IgD-negative memory B cell (primary cell): ENCODE measurements around the gene SLC6A12. TPM values are rescaled to one million over a fixed set of nuclear protein-coding genes. Genes with fewer than 3 reads are reported as not detected.
A peak's percentile ranks its signal among the peaks of the same experiment; 100 is the strongest.

Experiments used
- H3K27ac Mint-ChIP-seq, 3 donors: one replicate each; pipeline ENCODE4 v1.8.0; 2020 to 2022; ENCODE audit warnings: mild to moderate bottlenecking in 3 of 3, mixed read lengths in 3 of 3, moderate library complexity in 1 of 3
- H3K27me3 Mint-ChIP-seq: one replicate; pipeline ENCODE4 v1.8.0; 2021; ENCODE audit warnings: mixed read lengths
- H3K36me3 Mint-ChIP-seq: one replicate; pipeline ENCODE4 v1.8.0; 2020; ENCODE audit warnings: mild to moderate bottlenecking, mixed read lengths
- H3K4me1 Mint-ChIP-seq, 3 donors: one replicate each; pipeline ENCODE4 v1.8.0; 2020 to 2022; ENCODE audit warnings: mixed read lengths in 3 of 3, mild to moderate bottlenecking in 1 of 3
- H3K4me3 Mint-ChIP-seq, 4 donors: one replicate each; pipeline ENCODE4 v1.8.0; 2020 to 2022; ENCODE audit warnings: mild to moderate bottlenecking in 4 of 4, mixed read lengths in 4 of 4, moderate library complexity in 3 of 4
- H3K9me3 Mint-ChIP-seq, 3 donors: one replicate each; pipeline ENCODE4 v1.8.0; 2020 to 2021; ENCODE audit warnings: mixed read lengths in 3 of 3, mild to moderate bottlenecking in 1 of 3
- polyA plus RNA-seq: library from polyadenylated mRNA; unstranded; fragments of 300-500 nt; fragmentation: Illumina TruSeq; gene quantifications from one replicate; pipeline ENCODE4 v1.2.3, GENCODE V29; 2021

Gene SLC6A12
- polyA plus RNA-seq, 1 donor from 2014 or later: not detected

GRCh38 chr12:203462-204260 lies 10.3 kb downstream of the SLC6A12 start:
- H3K9me3 Mint-ChIP-seq: peaks cover 0 to 7% (median 2%) of the 10 kb centered on the region in 3 donors
- no peak overlapping the region for H3K4me3 Mint-ChIP-seq
- peaks cover 0 to 2% (median 0%) of the 10 kb centered on the region in 3 donors for H3K4me1 Mint-ChIP-seq
- peaks cover 3% of the 10 kb centered on the region for H3K36me3 Mint-ChIP-seq
- H3K27me3 Mint-ChIP-seq: peaks cover 25% of the 10 kb centered on the region
- H3K27ac Mint-ChIP-seq: no peak overlapping the region

GRCh38 chr12:203074-203461 lies 10.9 kb downstream of the SLC6A12 start:
- H3K4me1 Mint-ChIP-seq: peaks cover 0 to 2% (median 0%) of the 10 kb centered on the region in 3 donors
- H3K9me3 Mint-ChIP-seq: peaks cover 0 to 7% (median 3%) of the 10 kb centered on the region in 3 donors
- H3K27me3 Mint-ChIP-seq: peaks cover 27% of the 10 kb centered on the region
- H3K4me3 Mint-ChIP-seq: no peak overlapping the region
- no peak overlapping the region for H3K27ac Mint-ChIP-seq
- peaks cover 3% of the 10 kb centered on the region for H3K36me3 Mint-ChIP-seq

- H3K27me3 Mint-ChIP-seq: peaks cover 26% of the 10 kb centered on the region
- peaks cover 0 to 7% (median 4%) of the 10 kb centered on the region in 3 donors for H3K9me3 Mint-ChIP-seq
- peaks cover 1% of the 10 kb centered on the region for H3K36me3 Mint-ChIP-seq
- no peak overlapping the region for H3K4me3 Mint-ChIP-seq
- H3K27ac Mint-ChIP-seq: peak overlapping the region in 1 of 3 donors; percentile 36
- peaks cover 0 to 2% (median 2%) of the 10 kb centered on the region in 3 donors for H3K4me1 Mint-ChIP-seq
Measured at GRCh38 chr12:202081-202731, 11.8 kb downstream of the SLC6A12 start.

- Mint-ChIP-seq H3K27ac (no peak overlapping the region), H3K4me1 (peaks cover 0 to 2% (median 2%) of the 10 kb centered on the region in 3 donors), H3K9me3 (peaks cover 0 to 6% (median 4%) of the 10 kb centered on the region in 3 donors), H3K4me3 (no peak overlapping the region), H3K36me3 (no peaks in the 10 kb centered on the region), H3K27me3 (peaks cover 25% of the 10 kb centered on the region)
Measured at GRCh38 chr12:201361-201760, 12.6 kb downstream of the SLC6A12 start.

- H3K9me3 Mint-ChIP-seq: peaks cover 0 to 6% (median 0%) of the 10 kb centered on the region in 3 donors
- H3K4me3 Mint-ChIP-seq: no peak overlapping the region
- H3K27me3 Mint-ChIP-seq: peaks cover 7% of the 10 kb centered on the region
- no peaks in the 10 kb centered on the region for H3K36me3 Mint-ChIP-seq
- no peak overlapping the region for H3K27ac Mint-ChIP-seq
- H3K4me1 Mint-ChIP-seq: peaks cover 0 to 2% (median 2%) of the 10 kb centered on the region in 3 donors
Measured at GRCh38 chr12:198705-199104, 15.3 kb downstream of the SLC6A12 start.

GRCh38 chr12:197911-198695 lies 15.9 kb downstream of the SLC6A12 start:
- Mint-ChIP-seq H3K9me3 (peaks cover 0 to 6% (median 0%) of the 10 kb centered on the region in 3 donors), H3K4me1 (peaks cover 0 to 2% (median 2%) of the 10 kb centered on the region in 3 donors), H3K4me3 (no peak overlapping the region), H3K27me3 (peaks cover 7% of the 10 kb centered on the region), H3K27ac (no peak overlapping the region), H3K36me3 (no peaks in the 10 kb centered on the region)

GRCh38 chr12:197347-197746 lies 16.6 kb downstream of the SLC6A12 start:
- H3K9me3 Mint-ChIP-seq: peaks cover 0 to 6% (median 0%) of the 10 kb centered on the region in 3 donors
- no peak overlapping the region for H3K27ac Mint-ChIP-seq
- no peaks in the 10 kb centered on the region for H3K36me3 Mint-ChIP-seq
- peaks cover 7% of the 10 kb centered on the region for H3K27me3 Mint-ChIP-seq
- H3K4me3 Mint-ChIP-seq: peak overlapping the region in 2 of 4 donors; percentile 2 to 74
- H3K4me1 Mint-ChIP-seq: peaks cover 0 to 2% (median 0%) of the 10 kb centered on the region in 3 donors

- Mint-ChIP-seq H3K9me3 (peaks cover 0 to 6% (median 2%) of the 10 kb centered on the region in 3 donors), H3K4me3 (no peak overlapping the region), H3K4me1 (peaks cover 0 to 2% (median 0%) of the 10 kb centered on the region in 3 donors), H3K27ac (no peak overlapping the region), H3K27me3 (peaks cover 3% of the 10 kb centered on the region), H3K36me3 (no peaks in the 10 kb centered on the region)
Measured at GRCh38 chr12:196436-196835, 17.5 kb downstream of the SLC6A12 start.

GRCh38 chr12:195951-196350 lies 18.0 kb downstream of the SLC6A12 start:
- H3K27me3 Mint-ChIP-seq: peaks cover 6% of the 10 kb centered on the region

GRCh38 chr12:195156-195555 lies 18.8 kb downstream of the SLC6A12 start:
- no peaks in the 10 kb centered on the region for H3K36me3 Mint-ChIP-seq
- H3K4me1 Mint-ChIP-seq: peaks cover 0 to 2% (median 0%) of the 10 kb centered on the region in 3 donors
- no peak overlapping the region for H3K27ac Mint-ChIP-seq
- H3K9me3 Mint-ChIP-seq: peaks cover 0 to 6% (median 2%) of the 10 kb centered on the region in 3 donors
- H3K4me3 Mint-ChIP-seq: no peak overlapping the region
- H3K27me3 Mint-ChIP-seq: peaks cover 9% of the 10 kb centered on the region

More at GRCh38 chr12:195951-196350, 18.0 kb downstream of the SLC6A12 start:
- H3K36me3 Mint-ChIP-seq: no peaks in the 10 kb centered on the region
- peaks cover 0 to 2% (median 0%) of the 10 kb centered on the region in 3 donors for H3K4me1 Mint-ChIP-seq
- H3K9me3 Mint-ChIP-seq: peaks cover 0 to 6% (median 2%) of the 10 kb centered on the region in 3 donors
- H3K4me3 Mint-ChIP-seq: peak overlapping the region in 1 of 4 donors; percentile 5
- H3K27ac Mint-ChIP-seq: no peak overlapping the region

GRCh38 chr12:194276-194675 lies 19.7 kb downstream of the SLC6A12 start:
- Mint-ChIP-seq H3K27me3 (peaks cover 13% of the 10 kb centered on the region), H3K36me3 (no peaks in the 10 kb centered on the region), H3K9me3 (peaks cover 0 to 6% (median 2%) of the 10 kb centered on the region in 3 donors), H3K27ac (no peak overlapping the region), H3K4me3 (no peak overlapping the region), H3K4me1 (peaks cover 0 to 2% (median 2%) of the 10 kb centered on the region in 3 donors)

- no peak overlapping the region for H3K4me3 Mint-ChIP-seq
- H3K27me3 Mint-ChIP-seq: peaks cover 14% of the 10 kb centered on the region
- peaks cover 0 to 6% (median 2%) of the 10 kb centered on the region in 3 donors for H3K9me3 Mint-ChIP-seq
- H3K4me1 Mint-ChIP-seq: peaks cover 0 to 6% (median 2%) of the 10 kb centered on the region in 3 donors
- H3K27ac Mint-ChIP-seq: no peak overlapping the region
- no peaks in the 10 kb centered on the region for H3K36me3 Mint-ChIP-seq
Measured at GRCh38 chr12:193261-193660, 20.7 kb downstream of the SLC6A12 start.

- H3K9me3 Mint-ChIP-seq: peaks cover 0 to 4% (median 2%) of the 10 kb centered on the region in 3 donors
- H3K36me3 Mint-ChIP-seq: no peaks in the 10 kb centered on the region
- H3K27ac Mint-ChIP-seq: no peak overlapping the region
- H3K4me1 Mint-ChIP-seq: peaks cover 0 to 6% (median 0%) of the 10 kb centered on the region in 3 donors
- H3K27me3 Mint-ChIP-seq: peaks cover 16% of the 10 kb centered on the region
- H3K4me3 Mint-ChIP-seq: no peak overlapping the region
Measured at GRCh38 chr12:191541-191940, 22.4 kb downstream of the SLC6A12 start.

GRCh38 chr12:190881-191280 lies 23.1 kb downstream of the SLC6A12 start:
- peaks cover 0 to 6% (median 0%) of the 10 kb centered on the region in 3 donors for H3K4me1 Mint-ChIP-seq
- peaks cover 0 to 4% (median 2%) of the 10 kb centered on the region in 3 donors for H3K9me3 Mint-ChIP-seq
- H3K36me3 Mint-ChIP-seq: no peaks in the 10 kb centered on the region
- H3K4me3 Mint-ChIP-seq: no peak overlapping the region
- peaks cover 16% of the 10 kb centered on the region for H3K27me3 Mint-ChIP-seq
- H3K27ac Mint-ChIP-seq: no peak overlapping the region
